Neural cell (in vitro differentiated cells): Measurements from ENCODE around the gene TBC1D2. TPM values are rescaled to one million over a fixed set of nuclear protein-coding genes. Genes with fewer than 3 reads are reported as not detected.

ENCODE experiments used
- H2AFZ ChIP-seq: fragments of 200-600, 300-800 bp; sonication (generic), shearing (Covaris generic); 2 replicates; pipeline ENCODE4 v1.6.0; 2014; ENCODE audit warnings: low read depth, mild to moderate bottlenecking, antibody characterized with exemption, low read length, moderate library complexity
- H3F3A ChIP-seq: fragments of 200-600 bp; shearing (Covaris generic); 2 replicates; pipeline ENCODE4 v1.6.1; 2016; ENCODE audit warnings: mild to moderate bottlenecking, moderate library complexity, mixed read lengths, antibody characterized with exemption, low read length; ENCODE audit not compliant: insufficient read depth, poor library complexity, severe bottlenecking
- H3K27ac ChIP-seq: fragments of 200-600, 300-800 bp; sonication (generic), shearing (Covaris generic); 2 replicates; pipeline ENCODE4 v1.5.1; 2014; ENCODE audit warnings: mild to moderate bottlenecking, low read length, moderate library complexity
- H3K27me3 ChIP-seq: fragments of 300-800, 200-600 bp; sonication (generic), shearing (Covaris generic); 2 replicates; pipeline ENCODE4 v1.6.0; 2014; ENCODE audit warnings: mild to moderate bottlenecking, low read depth, low read length, moderate library complexity; ENCODE audit not compliant: insufficient read depth
- H3K36me3 ChIP-seq: fragments of 300-800, 200-600 bp; sonication (generic), shearing (Covaris generic); 2 replicates; pipeline ENCODE4 v1.5.1; 2014; ENCODE audit warnings: mild to moderate bottlenecking, antibody characterized with exemption, low read length, moderate library complexity; ENCODE audit not compliant: insufficient read depth
- H3K4me2 ChIP-seq: fragments of 300-800, 200-600 bp; sonication (generic), shearing (Covaris generic); 2 replicates; pipeline ENCODE4 v1.6.0; 2014; ENCODE audit warnings: mild to moderate bottlenecking, low read length
- H3K4me3 ChIP-seq: fragments of 300-800, 200-600 bp; sonication (generic), shearing (Covaris generic); 2 replicates; pipeline ENCODE4 v1.5.1; 2014; ENCODE audit warnings: mild to moderate bottlenecking, low read length, moderate library complexity
- H3K79me2 ChIP-seq: fragments of 200-600 bp; shearing (Covaris generic); replicated peaks from 2 replicates; pipeline ENCODE4 v1.6.0; 2014; ENCODE audit warnings: mild to moderate bottlenecking, low read length, moderate library complexity; ENCODE audit not compliant: insufficient read depth
- H3K9ac ChIP-seq: fragments of 300-800, 200-600 bp; sonication (generic), shearing (Covaris generic); 2 replicates; pipeline ENCODE4 v1.6.1; 2016; ENCODE audit warnings: mild to moderate bottlenecking, low read length, mixed read lengths
- H3K9me2 ChIP-seq: fragments of 200-600 bp; shearing (Covaris generic); 2 replicates; pipeline ENCODE4 v1.6.1; 2016; ENCODE audit warnings: mild to moderate bottlenecking, low read length, mixed read lengths; ENCODE audit not compliant: insufficient read depth
- H3K9me3 ChIP-seq: fragments of 200-600, 300-800 bp; sonication (generic), shearing (Covaris generic); 2 replicates; pipeline ENCODE4 v1.6.1; 2016; ENCODE audit warnings: mild to moderate bottlenecking, mixed run types, low read length, moderate library complexity, mixed read lengths
- H4K20me1 ChIP-seq: fragments of 200-600 bp; shearing (Covaris generic); 2 replicates; pipeline ENCODE4 v1.6.1; 2016; ENCODE audit warnings: mild to moderate bottlenecking, mixed run types; ENCODE audit not compliant: insufficient read depth
- CTCF ChIP-seq: fragments of 450-650 bp; IDR thresholded peaks from 2 replicates; pipeline ENCODE4 v1.5.1; 2014; ENCODE audit warnings: antibody characterized with exemption, mild to moderate bottlenecking, moderate library complexity; ENCODE audit not compliant: poor library complexity, severe bottlenecking
- EP300 ChIP-seq: fragments of 450-650 bp; conservative IDR thresholded peaks from 2 replicates; pipeline ENCODE4 v1.6.1; 2014; ENCODE audit warnings: antibody characterized with exemption, mild to moderate bottlenecking, moderate library complexity; ENCODE audit not compliant: poor library complexity, severe bottlenecking
- EZH2 ChIP-seq: fragments of 200-600, 300-800 bp; shearing (Covaris generic), sonication (generic); IDR thresholded peaks from 2 replicates; pipeline ENCODE4 v1.6.1; 2014; ENCODE audit warnings: antibody characterized with exemption, low read length, borderline replicate concordance, mild to moderate bottlenecking; ENCODE audit not compliant: insufficient read depth, poor library complexity, severe bottlenecking
- MXI1 ChIP-seq: fragments of 450-650 bp; conservative IDR thresholded peaks from 2 replicates; pipeline ENCODE4 v1.6.1; 2014; ENCODE audit warnings: antibody characterized with exemption, mild to moderate bottlenecking; ENCODE audit not compliant: poor library complexity, severe bottlenecking
- POLR2AphosphoS5 ChIP-seq: IDR thresholded peaks from 2 replicates; pipeline ENCODE4 v1.6.1; 2012
- RAD21 ChIP-seq: fragments of 450-650 bp; conservative IDR thresholded peaks from 2 replicates; pipeline ENCODE4 v1.6.1; 2014; ENCODE audit warnings: antibody characterized with exemption, mild to moderate bottlenecking, moderate library complexity
- SMC3 ChIP-seq: fragments of 450-650 bp; conservative IDR thresholded peaks from 2 replicates; pipeline ENCODE4 v1.6.1; 2014; ENCODE audit warnings: antibody characterized with exemption, mild to moderate bottlenecking, moderate library complexity; ENCODE audit not compliant: poor library complexity
- TAF1 ChIP-seq: IDR thresholded peaks from 2 replicates; pipeline ENCODE4 v1.6.1; 2012; ENCODE audit warnings: low read depth
- polyA plus RNA-seq: library from polyadenylated mRNA; depleted of rRNA; stranded (reverse); fragments of >200 nt; gene quantifications from 2 replicates; pipeline ENCODE4 v1.2.3, GENCODE V29; 2014
- TF ChIP-seq, protein P1 (sequence below): IDR thresholded peaks from 2 replicates; pipeline ENCODE4 v1.6.1; 2012; ENCODE audit warnings: borderline replicate concordance

TBC1D2 gene
- polyA plus RNA-seq, 1 donor from 2014 or later, result 4.1 TPM

- H4K20me1 ChIP-seq, result no peaks in the 10 kb centered on the region
- no peak overlapping the region for H3K4me3 ChIP-seq
- H3K79me2 ChIP-seq, result no peaks in the 10 kb centered on the region
- no peak for TF ChIP-seq EP300
- no peak for TF ChIP-seq SMC3
- TF ChIP-seq RAD21, result no peak
- no peak for TF ChIP-seq TAF1
- TF ChIP-seq, protein P1, sequence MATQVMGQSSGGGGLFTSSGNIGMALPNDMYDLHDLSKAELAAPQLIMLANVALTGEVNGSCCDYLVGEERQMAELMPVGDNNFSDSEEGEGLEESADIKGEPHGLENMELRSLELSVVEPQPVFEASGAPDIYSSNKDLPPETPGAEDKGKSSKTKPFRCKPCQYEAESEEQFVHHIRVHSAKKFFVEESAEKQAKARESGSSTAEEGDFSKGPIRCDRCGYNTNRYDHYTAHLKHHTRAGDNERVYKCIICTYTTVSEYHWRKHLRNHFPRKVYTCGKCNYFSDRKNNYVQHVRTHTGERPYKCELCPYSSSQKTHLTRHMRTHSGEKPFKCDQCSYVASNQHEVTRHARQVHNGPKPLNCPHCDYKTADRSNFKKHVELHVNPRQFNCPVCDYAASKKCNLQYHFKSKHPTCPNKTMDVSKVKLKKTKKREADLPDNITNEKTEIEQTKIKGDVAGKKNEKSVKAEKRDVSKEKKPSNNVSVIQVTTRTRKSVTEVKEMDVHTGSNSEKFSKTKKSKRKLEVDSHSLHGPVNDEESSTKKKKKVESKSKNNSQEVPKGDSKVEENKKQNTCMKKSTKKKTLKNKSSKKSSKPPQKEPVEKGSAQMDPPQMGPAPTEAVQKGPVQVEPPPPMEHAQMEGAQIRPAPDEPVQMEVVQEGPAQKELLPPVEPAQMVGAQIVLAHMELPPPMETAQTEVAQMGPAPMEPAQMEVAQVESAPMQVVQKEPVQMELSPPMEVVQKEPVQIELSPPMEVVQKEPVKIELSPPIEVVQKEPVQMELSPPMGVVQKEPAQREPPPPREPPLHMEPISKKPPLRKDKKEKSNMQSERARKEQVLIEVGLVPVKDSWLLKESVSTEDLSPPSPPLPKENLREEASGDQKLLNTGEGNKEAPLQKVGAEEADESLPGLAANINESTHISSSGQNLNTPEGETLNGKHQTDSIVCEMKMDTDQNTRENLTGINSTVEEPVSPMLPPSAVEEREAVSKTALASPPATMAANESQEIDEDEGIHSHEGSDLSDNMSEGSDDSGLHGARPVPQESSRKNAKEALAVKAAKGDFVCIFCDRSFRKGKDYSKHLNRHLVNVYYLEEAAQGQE, result no peak
- no peak for TF ChIP-seq MXI1
- TF ChIP-seq CTCF, result no peak
- TF ChIP-seq EZH2, result no peak
- no peak for TF ChIP-seq POLR2AphosphoS5
- H3K9ac ChIP-seq, result no peak overlapping the region
- H3K27me3 ChIP-seq, result no peaks in the 10 kb centered on the region
- no peaks in the 10 kb centered on the region for H3K36me3 ChIP-seq
- H3K4me2 ChIP-seq, result no peak overlapping the region
- no peaks in the 10 kb centered on the region for H3K9me3 ChIP-seq
- H3F3A ChIP-seq, result no peaks in the 10 kb centered on the region
- no peak overlapping the region for H2AFZ ChIP-seq
- no peaks in the 10 kb centered on the region for H3K9me2 ChIP-seq
- no peak overlapping the region for H3K27ac ChIP-seq
Measured at GRCh38 chr9:98168153-98168780, 87.2 kb downstream of the TBC1D2 start.

GRCh38 chr9:98164912-98165311 is 90.5 kb downstream of the TBC1D2 start:
- no peaks in the 10 kb centered on the region for H3K27me3 ChIP-seq
- H3K27ac ChIP-seq, result no peak overlapping the region
- H2AFZ ChIP-seq, result no peak overlapping the region
- H3K36me3 ChIP-seq, result no peaks in the 10 kb centered on the region
- no peak overlapping the region for H3K4me2 ChIP-seq
- H4K20me1 ChIP-seq, result no peaks in the 10 kb centered on the region
- H3K9me2 ChIP-seq, result no peaks in the 10 kb centered on the region
- H3K9ac ChIP-seq, result no peak overlapping the region
- no peaks in the 10 kb centered on the region for H3K79me2 ChIP-seq
- no peak for TF ChIP-seq MXI1
- no peak for TF ChIP-seq EZH2
- no peak for TF ChIP-seq SMC3
- TF ChIP-seq POLR2AphosphoS5, result no peak
- no peak for TF ChIP-seq TAF1
- TF ChIP-seq, protein P1, result no peak
- no peak for TF ChIP-seq EP300
- no peak for TF ChIP-seq RAD21
- no peak for TF ChIP-seq CTCF
- H3F3A ChIP-seq, result no peaks in the 10 kb centered on the region
- no peaks in the 10 kb centered on the region for H3K9me3 ChIP-seq
- no peak overlapping the region for H3K4me3 ChIP-seq
